Tibial nerve (tissue), 4 donors: ENCODE measurements around the gene REEP2.

Experiments used
- CTCF ChIP-seq, 5 experiments: fragments of 200-600 bp in 3 of 5; fragments of 450-650 bp in 2 of 5; sonication (generic) in 3 of 5; IDR thresholded peaks; one replicate each; pipeline ENCODE4 v1.5.1; 2016 to 2019; ENCODE audit warnings: antibody characterized with exemption in 5 of 5, mild to moderate bottlenecking in 3 of 5, moderate library complexity in 2 of 5
- EP300 ChIP-seq, 2 donors: sonication (generic); formaldehyde crosslinking; IDR thresholded peaks; one replicate each; pipeline ENCODE4 v1.6.1; 2017; ENCODE audit warnings: antibody characterized with exemption in 2 of 2, mild to moderate bottlenecking in 1 of 2
- POLR2A ChIP-seq, 2 donors: fragments of 450-650 bp; IDR thresholded peaks; one replicate each; pipeline ENCODE4 v1.6.1; 2017; ENCODE audit warnings: antibody characterized with exemption in 2 of 2, mild to moderate bottlenecking in 2 of 2, moderate library complexity in 2 of 2

GRCh38 chr5:138408023-138408422 is 30.8 kb upstream of the REEP2 start:
- TF ChIP-seq POLR2A (IDR thresholded peaks at IDR 0.05) (no peak), CTCF (IDR thresholded peaks at IDR 0.05) (no peak), EP300 (IDR thresholded peaks at IDR 0.05) (no peak)
